Stimulated activated effector memory CD8-positive, alpha-beta T cell treated with anti-CD3 and anti-CD28 coated beads, Interleukin-12 subunit alpha, Interleukin-12 subunit beta, amount 100 ng/mL, for 72 hours (primary cell): ENCODE data around the gene PIEZO2.
"Not testable (repeated sequence)": the region's sequence is repeated elsewhere in the genome, so short reads cannot be mapped to it uniquely, and the experiment has no call there.

Experiments used
- ATAC-seq: fragments of 150-1000 bp; cut with Tn5 transposase; 2 replicates; pipeline ENCODE4 v1.10.0; 2021
- DNase-seq, 2 donors: peaks; one replicate each; pipeline ENCODE4 v3.0.0; 2021 to 2022; ENCODE audit warnings: low spot score in 2 of 2
- H3K27ac Mint-ChIP-seq: one replicate; pipeline ENCODE4 v1.8.0; 2022; ENCODE audit warnings: mild to moderate bottlenecking, mixed read lengths
- H3K36me3 Mint-ChIP-seq: one replicate; pipeline ENCODE4 v1.8.0; 2022; ENCODE audit warnings: mild to moderate bottlenecking, mixed read lengths
- H3K4me1 Mint-ChIP-seq: one replicate; pipeline ENCODE4 v1.8.0; 2022; ENCODE audit warnings: mixed read lengths
- H3K4me3 Mint-ChIP-seq: one replicate; pipeline ENCODE4 v1.8.0; 2022; ENCODE audit warnings: mild to moderate bottlenecking, mixed read lengths
- H3K9me3 Mint-ChIP-seq: one replicate; pipeline ENCODE4 v1.8.0; 2022; ENCODE audit warnings: mixed read lengths

The PIEZO2 gene

DNA sequence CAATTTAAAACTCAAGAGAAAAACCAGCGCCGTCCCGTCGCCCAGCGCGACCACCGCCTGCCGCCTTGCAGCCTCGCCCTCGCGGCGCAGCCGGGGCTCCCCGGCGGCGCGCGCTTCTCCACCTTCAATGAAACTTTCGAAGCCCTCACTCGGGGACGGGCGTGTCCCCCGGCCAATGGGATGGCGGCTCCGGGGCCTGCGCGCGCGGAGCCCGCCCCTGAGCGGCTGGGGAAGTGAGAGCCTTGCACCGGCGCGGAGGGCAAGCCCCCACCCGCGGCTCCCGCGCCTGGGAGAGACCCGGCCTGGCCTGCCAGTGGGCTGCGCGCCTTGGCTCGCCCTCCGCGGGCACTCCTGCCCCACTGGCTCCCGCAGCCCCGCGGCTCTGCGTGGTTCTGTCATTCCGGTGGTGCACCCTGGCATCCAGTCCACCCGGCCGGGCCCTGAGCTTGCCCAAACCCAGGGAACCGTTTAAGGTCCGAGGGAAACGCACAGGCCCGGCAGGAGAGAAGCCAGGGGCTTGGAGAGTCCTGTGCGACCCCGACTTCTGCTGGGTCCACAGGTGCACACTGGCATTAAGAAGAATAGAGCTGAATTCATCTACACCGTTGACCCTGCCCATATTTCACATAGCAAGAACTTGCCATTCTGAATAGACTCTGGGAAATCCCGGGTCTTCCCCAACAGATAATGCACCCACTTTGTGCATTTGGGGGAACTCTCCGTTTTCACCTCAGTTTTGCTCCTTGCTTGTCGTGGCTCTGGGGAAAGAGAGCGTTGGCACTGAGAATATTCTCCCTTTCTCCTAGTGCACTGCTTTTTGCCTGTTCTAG is at the start of gene PIEZO2:
TSS of gene PIEZO2 (minus strand) at position 129 of the 830 bp plus-strand sequence. CDS start 981 bp downstream, outside the sequence.
- no peaks in the 10 kb centered on the region for H3K4me1 Mint-ChIP-seq

DNA sequence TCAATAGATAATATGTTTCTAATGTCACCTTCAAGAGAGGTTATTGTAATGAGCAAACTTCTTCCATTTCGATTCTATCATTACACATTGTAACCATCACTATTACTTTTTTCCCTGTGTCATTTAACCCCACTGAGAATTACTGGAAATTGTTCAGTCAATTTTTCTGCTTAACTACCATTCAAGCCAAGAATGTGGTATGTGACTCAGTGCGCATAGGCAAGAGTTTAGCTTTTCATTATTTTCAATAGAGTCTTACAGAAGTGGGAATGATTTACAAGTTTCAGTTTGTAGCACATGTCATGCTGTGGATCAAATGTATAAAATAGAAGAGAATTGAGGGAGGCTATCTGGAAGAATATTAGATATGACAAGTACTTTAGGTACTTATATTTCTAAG is 34.3 kb upstream of the PIEZO2 start:
- Mint-ChIP-seq H3K4me3 (no peak overlapping the region), H3K4me1 (no peaks in the 10 kb centered on the region), H3K9me3 (peaks cover 3% of the 10 kb centered on the region), H3K27ac (no peak overlapping the region), H3K36me3 (no peaks in the 10 kb centered on the region)
- ATAC-seq (no peak), DNase-seq (no peak)

More for the DNA sequence above, at the start of gene PIEZO2:
- Mint-ChIP-seq H3K36me3 (no peaks in the 10 kb centered on the region), H3K9me3 (no peaks in the 10 kb centered on the region), H3K27ac (no peak within 1 kb of the TSS), H3K4me3 (no peak within 1 kb of the TSS)
- ATAC-seq (peak; percentile 6), DNase-seq (no peak)

DNA sequence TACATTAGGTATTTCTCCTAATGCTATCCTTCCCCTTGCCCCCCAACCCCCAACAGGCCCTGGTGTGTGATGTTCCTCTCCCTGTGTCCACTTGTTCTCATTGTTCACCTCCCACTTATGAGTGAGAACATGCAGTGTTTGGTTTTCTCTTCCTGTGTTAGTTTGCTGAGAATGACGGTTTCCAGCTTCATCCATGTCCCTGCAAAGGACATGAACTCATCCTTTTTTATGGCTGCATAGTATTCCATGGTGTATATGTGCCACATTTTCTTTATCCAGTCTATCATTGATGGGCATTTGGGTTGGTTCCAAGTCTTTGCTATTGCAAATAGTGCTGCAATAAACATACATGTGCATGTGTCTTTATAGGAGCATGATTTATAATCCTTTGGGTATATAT is 32.3 kb upstream of the PIEZO2 start:
- ATAC-seq, H3K4me3 Mint-ChIP-seq, H3K27ac Mint-ChIP-seq, DNase-seq, H3K36me3 Mint-ChIP-seq, H3K9me3 Mint-ChIP-seq, H3K4me1 Mint-ChIP-seq: not testable (repeated sequence)

DNA sequence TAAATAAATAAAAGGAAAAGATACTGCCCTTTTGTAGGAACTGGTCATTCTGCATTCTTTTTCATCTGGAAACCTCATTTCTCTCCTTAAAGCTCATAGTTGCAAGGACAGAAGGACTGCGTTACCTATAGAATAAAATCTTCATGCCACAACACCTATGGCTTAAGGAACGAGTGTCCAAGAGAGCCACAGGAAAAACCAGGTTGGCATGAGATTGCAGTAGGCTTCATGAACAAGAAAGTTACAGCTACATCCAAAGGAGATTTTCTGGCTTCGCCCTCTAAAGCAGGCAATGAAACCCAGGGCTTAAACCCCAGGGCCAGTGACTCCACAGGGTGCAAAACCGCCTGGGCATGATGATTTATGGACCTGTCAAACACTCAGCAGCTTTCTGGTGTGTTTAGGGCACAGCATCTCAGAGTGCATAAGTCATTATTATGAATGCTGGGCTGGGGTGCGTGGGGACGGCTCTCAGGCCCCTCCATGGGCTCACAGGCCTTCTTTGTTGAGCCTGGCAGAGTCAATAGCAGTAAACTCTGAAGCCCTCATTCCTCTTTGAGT is 30.7 kb upstream of the PIEZO2 start:
- Mint-ChIP-seq H3K4me1 (no peaks in the 10 kb centered on the region), H3K36me3 (no peaks in the 10 kb centered on the region), H3K9me3 (peaks cover 3% of the 10 kb centered on the region), H3K4me3 (no peak overlapping the region), H3K27ac (no peak overlapping the region)
- ATAC-seq, result no peak
- DNase-seq, result no peak

DNA sequence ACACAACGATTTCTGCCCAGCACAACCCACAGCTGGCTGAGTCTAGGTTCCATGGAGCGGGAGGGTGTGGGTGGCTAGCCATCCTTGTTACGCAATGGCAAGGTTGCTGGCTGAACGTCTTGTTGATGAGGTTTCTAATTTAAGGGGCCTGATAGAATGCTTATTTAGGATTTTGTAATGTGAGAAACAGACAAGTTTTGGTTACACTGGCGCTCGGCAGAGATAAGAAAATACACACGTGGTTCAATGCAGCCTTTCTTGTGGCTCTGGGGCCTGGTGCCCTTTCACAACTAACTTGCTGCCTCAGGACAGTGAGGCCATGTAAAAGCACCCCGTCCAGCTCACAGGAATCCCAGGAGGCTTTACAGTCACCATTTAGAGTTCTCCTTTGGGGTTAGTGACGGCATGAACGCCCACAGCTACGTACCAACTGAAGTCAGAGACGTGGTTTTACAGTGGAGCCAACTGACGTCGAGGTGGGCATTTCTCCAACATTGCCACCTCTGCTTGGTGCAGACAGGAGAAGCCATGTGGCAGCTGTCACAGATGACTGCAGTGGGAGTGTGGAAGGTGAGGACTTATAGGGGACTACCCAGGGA is 29.7 kb upstream of the PIEZO2 start:
- ATAC-seq, result no peak
- Mint-ChIP-seq H3K27ac (no peak overlapping the region), H3K36me3 (no peaks in the 10 kb centered on the region), H3K9me3 (peaks cover 3% of the 10 kb centered on the region), H3K4me1 (no peaks in the 10 kb centered on the region), H3K4me3 (no peak overlapping the region)
- no peak for DNase-seq

DNA sequence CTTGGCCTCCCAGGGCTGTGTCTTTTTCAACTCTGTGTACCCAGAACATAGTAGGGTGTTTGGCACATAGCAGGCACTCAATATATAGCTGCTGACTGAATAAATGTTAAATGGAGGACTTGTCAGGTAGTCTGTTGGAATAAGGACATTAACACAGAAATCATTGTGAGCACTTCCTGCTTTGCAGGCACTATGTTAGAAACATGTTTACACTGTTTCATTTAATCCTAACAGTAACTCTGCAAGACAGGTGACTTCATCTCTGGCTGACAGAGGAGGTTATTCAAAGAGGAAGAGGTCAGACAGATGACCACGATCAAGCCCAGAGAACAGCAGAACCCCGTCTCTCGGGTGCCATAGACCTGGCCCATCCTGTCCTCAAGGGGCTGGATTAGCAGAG is 28.0 kb upstream of the PIEZO2 start:
- DNase-seq, result no peak
- H3K9me3 Mint-ChIP-seq, result peaks cover 5% of the 10 kb centered on the region
- no peaks in the 10 kb centered on the region for H3K4me1 Mint-ChIP-seq
- no peak overlapping the region for H3K4me3 Mint-ChIP-seq
- H3K27ac Mint-ChIP-seq, result no peak overlapping the region
- no peak for ATAC-seq
- H3K36me3 Mint-ChIP-seq, result no peaks in the 10 kb centered on the region

DNA sequence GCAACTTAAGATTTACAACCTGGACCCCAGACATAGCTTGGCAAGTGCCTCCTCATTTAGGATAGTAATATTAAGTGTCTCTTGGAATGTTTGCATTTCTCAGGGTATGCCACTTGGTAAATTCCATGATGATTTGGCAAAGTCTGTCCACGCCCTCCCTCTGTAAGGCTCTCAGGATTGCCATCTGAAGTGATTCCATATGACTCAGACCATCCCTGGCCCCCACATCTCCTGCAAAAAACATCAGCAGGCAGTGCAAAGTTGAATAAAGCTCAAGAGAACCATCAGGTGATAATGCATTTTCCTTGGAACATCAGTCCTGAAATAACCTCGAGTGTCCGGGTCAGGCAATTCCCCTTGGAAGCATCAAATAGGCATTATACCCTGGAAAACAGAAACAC is 27.1 kb upstream of the PIEZO2 start:
- peaks cover 3% of the 10 kb centered on the region for H3K9me3 Mint-ChIP-seq
- no peak overlapping the region for H3K27ac Mint-ChIP-seq
- H3K4me1 Mint-ChIP-seq, result no peaks in the 10 kb centered on the region
- no peak for DNase-seq
- H3K4me3 Mint-ChIP-seq, result no peak overlapping the region
- no peak for ATAC-seq
- H3K36me3 Mint-ChIP-seq, result no peaks in the 10 kb centered on the region

DNA sequence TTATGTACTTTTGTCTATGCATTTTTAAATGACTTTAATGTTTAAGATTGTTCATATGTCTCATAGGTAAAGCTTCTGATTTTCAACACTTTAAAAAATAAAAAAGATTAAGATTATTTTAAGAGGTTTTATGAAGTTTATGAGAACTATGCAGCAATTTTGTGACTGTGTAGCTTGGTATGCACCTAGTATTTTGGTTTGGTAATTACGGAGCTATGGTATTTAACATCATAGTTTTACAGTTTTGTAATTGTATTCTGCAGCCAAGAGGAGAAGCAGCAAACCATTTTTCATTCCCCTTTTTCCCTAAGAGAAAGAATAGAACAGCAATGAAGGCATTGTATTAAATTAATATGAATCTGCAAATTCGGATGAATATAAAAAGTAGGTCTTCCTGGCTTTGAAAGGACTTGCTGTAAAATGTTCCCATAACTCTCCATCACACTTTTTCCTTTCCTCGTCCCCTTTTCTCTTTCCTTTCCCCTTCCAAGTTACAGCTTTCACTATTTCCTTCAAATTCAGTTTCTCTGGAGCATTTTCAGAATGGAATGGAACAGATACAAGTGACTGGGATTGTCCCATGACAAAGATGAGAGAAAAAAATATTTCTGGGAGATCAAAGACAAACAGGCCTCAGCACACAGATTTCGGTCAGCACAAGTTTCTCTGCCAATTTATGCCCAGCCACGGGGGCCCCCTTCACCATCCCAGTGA is 26.1 kb upstream of the PIEZO2 start:
- Mint-ChIP-seq H3K36me3 (no peaks in the 10 kb centered on the region), H3K4me3 (no peak overlapping the region), H3K4me1 (no peaks in the 10 kb centered on the region), H3K27ac (no peak overlapping the region), H3K9me3 (peaks cover 3% of the 10 kb centered on the region)
- ATAC-seq (no peak), DNase-seq (no peak)

DNA sequence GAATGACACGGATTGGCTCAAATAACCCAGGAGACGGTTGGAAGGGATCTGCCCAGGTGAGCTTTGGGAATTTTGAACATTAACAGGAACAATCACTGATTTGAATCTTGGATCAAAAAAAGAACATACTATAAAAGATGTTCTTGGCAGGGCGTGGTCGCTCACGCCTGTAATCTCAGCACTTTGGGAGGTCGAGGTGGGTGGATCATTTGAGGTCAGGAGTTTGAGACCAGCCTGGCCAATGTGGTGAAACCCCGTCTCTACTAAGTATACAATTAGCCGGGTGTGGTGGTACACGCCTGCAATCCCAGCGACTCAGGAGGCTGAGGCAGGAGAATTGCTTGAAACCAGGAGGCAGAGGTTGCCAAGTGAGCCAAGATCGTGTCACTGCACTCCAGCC is 24.8 kb upstream of the PIEZO2 start:
- not testable (repeated sequence) for H3K27ac Mint-ChIP-seq, H3K4me3 Mint-ChIP-seq, H3K4me1 Mint-ChIP-seq, H3K36me3 Mint-ChIP-seq, H3K9me3 Mint-ChIP-seq, ATAC-seq, DNase-seq

DNA sequence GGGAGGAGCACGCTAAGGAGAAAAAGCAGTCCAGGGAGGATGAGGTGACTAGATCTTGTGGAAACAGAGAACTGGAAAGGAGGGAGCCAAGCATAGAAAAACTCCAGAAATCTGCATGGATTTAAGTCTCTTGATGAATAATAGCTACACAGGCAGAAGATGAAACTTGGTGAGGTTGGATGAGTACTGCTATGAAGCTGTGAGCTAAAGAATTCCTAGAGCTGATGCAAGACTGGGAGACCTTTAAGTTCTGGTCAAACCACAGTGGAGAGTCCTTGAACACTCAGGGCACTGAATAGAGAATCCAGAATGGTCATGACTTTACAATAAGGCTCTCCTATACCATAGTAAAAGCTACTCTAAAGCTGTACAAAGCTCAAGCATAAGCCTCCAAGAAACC is 18.4 kb upstream of the PIEZO2 start:
- Mint-ChIP-seq H3K9me3 (peaks cover 11% of the 10 kb centered on the region), H3K4me1 (no peaks in the 10 kb centered on the region), H3K27ac (no peak overlapping the region), H3K4me3 (no peak overlapping the region), H3K36me3 (no peaks in the 10 kb centered on the region)
- ATAC-seq (no peak), DNase-seq (no peak)

DNA sequence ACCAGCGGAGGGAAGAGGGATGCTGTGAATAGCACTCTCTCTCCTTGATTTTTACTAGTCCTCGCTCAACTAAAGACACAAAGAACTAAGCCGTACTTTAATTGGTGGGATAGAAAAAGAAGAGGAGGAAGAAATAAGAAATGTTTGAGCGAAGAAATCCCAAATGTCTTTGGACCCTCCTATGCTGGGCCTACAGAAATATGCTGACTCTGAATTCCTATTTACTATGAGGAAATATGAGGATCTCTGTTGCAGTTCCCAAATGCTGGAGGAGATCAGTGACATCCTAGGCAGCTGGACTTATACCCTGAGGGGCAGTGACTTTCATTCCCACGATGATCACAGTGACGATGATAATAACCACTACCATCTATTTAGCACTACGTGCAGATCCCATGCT is 16.6 kb upstream of the PIEZO2 start:
- no peaks in the 10 kb centered on the region for H3K36me3 Mint-ChIP-seq
- H3K9me3 Mint-ChIP-seq, result peaks cover 8% of the 10 kb centered on the region
- H3K4me3 Mint-ChIP-seq, result no peak overlapping the region
- DNase-seq (no peak), ATAC-seq (no peak)
- no peaks in the 10 kb centered on the region for H3K4me1 Mint-ChIP-seq
- no peak overlapping the region for H3K27ac Mint-ChIP-seq

DNA sequence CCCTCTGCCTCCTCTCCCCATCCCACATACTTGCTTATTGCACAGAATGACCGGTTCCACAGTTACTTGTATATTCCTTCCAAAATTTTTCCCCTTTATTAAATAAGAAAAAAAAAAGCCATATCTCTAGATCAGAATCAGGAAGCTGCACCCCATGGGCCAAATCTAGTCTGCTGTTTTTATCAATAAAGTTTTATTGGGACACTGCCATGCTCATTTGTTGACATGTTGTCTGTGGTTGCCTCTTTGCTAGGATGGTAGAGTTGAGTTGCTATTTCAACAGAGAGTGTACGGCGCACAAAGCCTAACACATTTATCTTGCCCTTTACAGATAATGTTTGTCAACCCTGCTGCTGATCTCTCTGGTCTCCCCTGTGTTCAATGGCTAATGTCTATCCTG is 15.8 kb upstream of the PIEZO2 start:
- no peaks in the 10 kb centered on the region for H3K4me1 Mint-ChIP-seq
- H3K9me3 Mint-ChIP-seq, result peaks cover 10% of the 10 kb centered on the region
- no peaks in the 10 kb centered on the region for H3K36me3 Mint-ChIP-seq
- DNase-seq (no peak), ATAC-seq (no peak)
- H3K4me3 Mint-ChIP-seq, result no peak overlapping the region
- H3K27ac Mint-ChIP-seq, result no peak overlapping the region

DNA sequence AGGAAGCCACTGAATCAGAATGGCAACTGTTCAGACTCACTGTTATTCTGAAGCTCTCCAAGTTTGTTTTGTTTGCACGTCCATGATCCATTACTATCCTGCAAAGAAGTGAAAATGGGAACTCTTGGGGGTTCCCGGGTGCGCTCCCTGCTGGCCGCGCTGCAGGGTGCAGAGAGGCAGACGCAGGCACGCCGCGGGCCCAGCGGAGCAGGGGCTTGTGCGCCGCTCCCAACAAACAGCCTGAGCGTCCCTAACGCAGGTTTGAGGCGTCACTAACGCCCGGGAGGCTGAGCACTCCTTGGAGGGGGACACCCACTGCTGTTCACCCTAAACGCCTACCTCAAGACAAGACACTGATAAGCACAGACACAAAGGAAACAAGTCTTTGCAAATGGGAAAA is 14.3 kb upstream of the PIEZO2 start:
- DNase-seq, result no peak
- H3K4me3 Mint-ChIP-seq, result no peak overlapping the region
- H3K4me1 Mint-ChIP-seq, result no peaks in the 10 kb centered on the region
- H3K27ac Mint-ChIP-seq, result no peak overlapping the region
- no peak for ATAC-seq
- no peaks in the 10 kb centered on the region for H3K36me3 Mint-ChIP-seq
- H3K9me3 Mint-ChIP-seq, result peaks cover 8% of the 10 kb centered on the region

DNA sequence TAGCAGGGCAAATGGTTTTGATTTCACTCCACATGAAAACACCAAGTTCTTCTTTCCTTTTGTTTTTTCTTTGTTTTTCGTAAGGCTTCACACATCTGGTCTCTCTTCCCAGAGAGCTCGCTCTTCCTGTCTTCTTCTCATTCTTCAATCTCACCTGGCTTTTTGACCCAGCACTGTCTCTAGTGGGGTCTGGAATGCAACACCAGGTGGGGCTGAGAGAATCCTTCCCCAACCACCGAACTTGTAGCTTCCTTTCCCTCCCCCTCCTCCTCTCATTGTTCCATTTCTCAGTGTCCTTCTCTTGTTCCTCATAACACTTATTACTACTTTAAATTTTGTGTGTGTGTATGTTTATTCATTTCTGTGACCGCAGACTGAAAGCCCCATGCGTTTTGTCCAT is 13.5 kb upstream of the PIEZO2 start:
- DNase-seq (no peak), ATAC-seq (no peak)
- Mint-ChIP-seq H3K4me3 (no peak overlapping the region), H3K4me1 (no peaks in the 10 kb centered on the region), H3K9me3 (peaks cover 8% of the 10 kb centered on the region), H3K27ac (no peak overlapping the region), H3K36me3 (no peaks in the 10 kb centered on the region)

DNA sequence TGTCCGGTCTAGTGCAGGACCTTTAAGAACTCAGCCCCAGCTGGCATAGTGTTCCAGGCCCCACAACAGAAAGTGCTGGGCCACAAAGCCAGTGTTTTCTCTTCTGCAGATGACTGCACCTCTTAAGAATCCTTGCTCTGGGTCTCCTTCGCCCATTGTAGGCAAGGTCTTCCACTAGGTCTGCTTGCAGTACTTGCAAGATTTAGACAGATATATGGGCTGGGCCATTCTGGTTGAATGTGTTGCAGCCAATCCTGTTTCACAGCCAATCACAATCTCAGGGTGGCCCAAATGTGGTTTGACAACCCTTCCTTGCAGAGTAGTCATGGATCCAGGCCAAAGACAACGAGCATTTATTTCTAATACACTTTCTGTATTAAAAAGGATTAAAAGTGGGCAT is 13.1 kb upstream of the PIEZO2 start:
- DNase-seq (no peak), ATAC-seq (no peak)
- H3K27ac Mint-ChIP-seq, result no peak overlapping the region
- H3K9me3 Mint-ChIP-seq, result peaks cover 5% of the 10 kb centered on the region
- no peaks in the 10 kb centered on the region for H3K4me1 Mint-ChIP-seq
- no peak overlapping the region for H3K4me3 Mint-ChIP-seq
- H3K36me3 Mint-ChIP-seq, result no peaks in the 10 kb centered on the region
